Caco-2 (cell line): Measurements from ENCODE around the gene CCDC110. TPM values are rescaled to one million over a fixed set of nuclear protein-coding genes. Genes with fewer than 3 reads are reported as not detected.

Experiments used
- BruUV-seq: library from RNA; stranded (reverse); fragments of 400-500 nt; replicated peaks from 2 replicates; lab custom pipeline; 2021; lab: Mats Ljungman, UMichigan
- CTCF ChIA-PET: fragments of 300-600 bp; sonication (Branson Sonifier 250); formaldehyde crosslinking; loops from one replicate; lab custom pipeline; 2022; ENCODE audit warnings: antibody characterized with exemption; lab: Charles Lee
- POLR2A ChIA-PET: fragments of 300-600 bp; sonication (Branson Sonifier 250); formaldehyde crosslinking; loops from one replicate; lab custom pipeline; 2022; ENCODE audit warnings: antibody characterized with exemption; lab: Charles Lee
- DNase-seq, 2 experiments: peaks; one replicate each; pipeline versions ENCODE4 v3.0.0 to v3.0.0-alpha.2; 2020 to 2022
- H3K27me3 ChIP-seq: replicated peaks from 2 replicates; pipeline ENCODE4 v1.6.0; 2011; ENCODE audit warnings: low read length; ENCODE audit not compliant: control insufficient read depth, insufficient read depth
- H3K36me3 ChIP-seq: 2 replicates; pipeline ENCODE4 v1.5.1; 2011; ENCODE audit warnings: low read length; ENCODE audit not compliant: control insufficient read depth, insufficient read depth
- H3K4me1 ChIP-seq: fragments of 250-450 bp; sonication (Bioruptor Pico); 2 replicates; pipeline ENCODE4 v1.5.1; 2020; ENCODE audit warnings: mild to moderate bottlenecking
- H3K4me3 ChIP-seq: 2 replicates; pipeline ENCODE4 v1.5.1; 2011; ENCODE audit warnings: low read depth, mild to moderate bottlenecking, control low read depth, low read length
- H3K9me3 ChIP-seq: fragments of 250-450 bp; sonication (Bioruptor Pico); 2 replicates; pipeline ENCODE4 v1.5.1; 2020; ENCODE audit warnings: mild to moderate bottlenecking, moderate library complexity
- H3K27ac Mint-ChIP-seq: one replicate; pipeline ENCODE4 v1.8.0; 2022; ENCODE audit warnings: mixed read lengths; ENCODE audit not compliant: unreplicated experiment
- H3K27me3 Mint-ChIP-seq: one replicate; pipeline ENCODE4 v1.8.0; 2022; ENCODE audit warnings: mixed read lengths; ENCODE audit not compliant: insufficient read depth, unreplicated experiment
- H3K36me3 Mint-ChIP-seq: one replicate; pipeline ENCODE4 v1.8.0; 2022; ENCODE audit warnings: mild to moderate bottlenecking, mixed read lengths; ENCODE audit not compliant: insufficient read depth, unreplicated experiment
- H3K4me1 Mint-ChIP-seq: one replicate; pipeline ENCODE4 v1.8.0; 2022; ENCODE audit warnings: low read depth, mixed read lengths; ENCODE audit not compliant: unreplicated experiment
- H3K4me3 Mint-ChIP-seq: one replicate; pipeline ENCODE4 v1.8.0; 2022; ENCODE audit warnings: mild to moderate bottlenecking, moderate library complexity, mixed read lengths; ENCODE audit not compliant: unreplicated experiment
- H3K9me3 Mint-ChIP-seq: one replicate; pipeline ENCODE4 v1.8.0; 2022; ENCODE audit warnings: mixed read lengths; ENCODE audit not compliant: unreplicated experiment
- intact Hi-C: fragments of 100-400 bp; cut with micrococcal nuclease; formaldehyde crosslinking; loops from one replicate; pipeline ENCODE4 v1.10.0; 2022; ENCODE audit not compliant: unreplicated experiment
- total RNA-seq: library from RNA; stranded (reverse); gene quantifications from 2 replicates; pipeline ENCODE4 v1.2.3, GENCODE V29; 2022
- TF ChIP-seq, protein P1 (sequence below), 2 experiments: fragments of 200-600 bp in 1 of 2; IDR thresholded peaks; 1 replicate in 1 of 2; 2 replicates in 1 of 2; pipeline versions ENCODE4 v1.5.1 to v1.8.0; 2011 to 2022; ENCODE audit warnings: antibody characterized with exemption in 1 of 2, control low read depth in 1 of 2, inconsistent platforms in 1 of 2, low read depth in 1 of 2, low read length in 1 of 2, mild to moderate bottlenecking in 1 of 2, moderate library complexity in 1 of 2; ENCODE audit not compliant: insufficient read depth in 1 of 2, severe bottlenecking in 1 of 2, unreplicated experiment in 1 of 2

CCDC110 gene
- total RNA-seq, 1 experiment from 2014 or later, result not detected

DNA sequence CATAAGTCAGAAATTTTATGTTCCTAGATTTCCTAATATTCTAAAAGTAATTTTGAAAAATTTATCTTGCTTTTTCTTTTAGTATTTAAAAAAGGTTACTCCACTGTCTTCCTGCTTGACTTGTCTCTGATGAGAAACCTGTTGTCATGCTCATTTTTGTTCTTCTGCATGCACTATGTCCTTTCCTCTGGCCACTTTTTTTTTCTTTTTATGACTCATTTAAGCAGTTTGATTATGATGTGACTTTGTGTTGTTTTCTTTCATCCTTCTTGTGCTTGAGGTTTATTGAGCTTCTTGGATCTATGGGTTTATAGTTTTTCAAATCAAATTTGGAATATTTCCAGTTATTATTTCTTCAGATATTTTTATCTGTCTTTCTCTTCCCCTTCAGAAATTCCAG lies 33.7 kb downstream of the CCDC110 start:
- no peak for DNase-seq
- no peak overlapping the region for H3K4me3 ChIP-seq
- ChIA-PET CTCF (no interaction called here), POLR2A (no interaction called here)
- no TSS peak for BruUV-seq
- TF ChIP-seq, protein P1, sequence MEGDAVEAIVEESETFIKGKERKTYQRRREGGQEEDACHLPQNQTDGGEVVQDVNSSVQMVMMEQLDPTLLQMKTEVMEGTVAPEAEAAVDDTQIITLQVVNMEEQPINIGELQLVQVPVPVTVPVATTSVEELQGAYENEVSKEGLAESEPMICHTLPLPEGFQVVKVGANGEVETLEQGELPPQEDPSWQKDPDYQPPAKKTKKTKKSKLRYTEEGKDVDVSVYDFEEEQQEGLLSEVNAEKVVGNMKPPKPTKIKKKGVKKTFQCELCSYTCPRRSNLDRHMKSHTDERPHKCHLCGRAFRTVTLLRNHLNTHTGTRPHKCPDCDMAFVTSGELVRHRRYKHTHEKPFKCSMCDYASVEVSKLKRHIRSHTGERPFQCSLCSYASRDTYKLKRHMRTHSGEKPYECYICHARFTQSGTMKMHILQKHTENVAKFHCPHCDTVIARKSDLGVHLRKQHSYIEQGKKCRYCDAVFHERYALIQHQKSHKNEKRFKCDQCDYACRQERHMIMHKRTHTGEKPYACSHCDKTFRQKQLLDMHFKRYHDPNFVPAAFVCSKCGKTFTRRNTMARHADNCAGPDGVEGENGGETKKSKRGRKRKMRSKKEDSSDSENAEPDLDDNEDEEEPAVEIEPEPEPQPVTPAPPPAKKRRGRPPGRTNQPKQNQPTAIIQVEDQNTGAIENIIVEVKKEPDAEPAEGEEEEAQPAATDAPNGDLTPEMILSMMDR (IDR thresholded peaks at IDR 0.05; ENCODE audit: insufficient read depth in 1 of 2, low read depth in 1 of 2, low read length in 1 of 2, severe bottlenecking in 1 of 2, unreplicated experiment in 1 of 2), result no peak
- H3K36me3 ChIP-seq, result no peaks in the 10 kb centered on the region
- Mint-ChIP-seq H3K27me3 (peaks cover 4% of the 10 kb centered on the region), H3K9me3 (no peaks in the 10 kb centered on the region), H3K36me3 (no peaks in the 10 kb centered on the region), H3K27ac (no peak overlapping the region), H3K4me3 (no peak overlapping the region), H3K4me1 (no peaks in the 10 kb centered on the region)
- intact Hi-C loops, result no loop called here
- H3K27me3 ChIP-seq, result no peaks in the 10 kb centered on the region
- H3K4me1 ChIP-seq, result no peaks in the 10 kb centered on the region
- H3K9me3 ChIP-seq, result no peaks in the 10 kb centered on the region

- Mint-ChIP-seq H3K4me3 (no peak overlapping the region), H3K9me3 (no peaks in the 10 kb centered on the region), H3K27ac (no peak overlapping the region), H3K36me3 (no peaks in the 10 kb centered on the region), H3K27me3 (no peaks in the 10 kb centered on the region), H3K4me1 (no peaks in the 10 kb centered on the region)
- no TSS peak for BruUV-seq
- Histone ChIP-seq H3K36me3 (no peaks in the 10 kb centered on the region), H3K27me3 (no peaks in the 10 kb centered on the region), H3K4me1 (no peaks in the 10 kb centered on the region), H3K9me3 (no peaks in the 10 kb centered on the region), H3K4me3 (no peak overlapping the region)
- intact Hi-C loops, result no loop called here
- ChIA-PET POLR2A (no interaction called here), CTCF (no interaction called here)
- DNase-seq, result no peak
- TF ChIP-seq, protein P1 (IDR thresholded peaks at IDR 0.05; ENCODE audit: insufficient read depth in 1 of 2, low read depth in 1 of 2, low read length in 1 of 2, severe bottlenecking in 1 of 2, unreplicated experiment in 1 of 2), result no peak
Measured at GRCh38 chr4:185435466-185435865, 36.1 kb downstream of the CCDC110 start.

- no peak overlapping the region for H3K4me3 Mint-ChIP-seq
Measured at GRCh38 chr4:185429660-185430059, 41.9 kb downstream of the CCDC110 start.

More at GRCh38 chr4:185429660-185430059, 41.9 kb downstream of the CCDC110 start:
- intact Hi-C loops, result loop anchor here (5.0 kb wide), 1 partner anchor 168 kb away; no protein-coding TSS in a partner anchor
- TF ChIP-seq, protein P1 (IDR thresholded peaks at IDR 0.05; ENCODE audit: insufficient read depth in 1 of 2, low read depth in 1 of 2, low read length in 1 of 2, severe bottlenecking in 1 of 2, unreplicated experiment in 1 of 2), result no peak
- Mint-ChIP-seq H3K27ac (no peak overlapping the region), H3K36me3 (peaks cover 10% of the 10 kb centered on the region), H3K27me3 (no peaks in the 10 kb centered on the region), H3K9me3 (no peaks in the 10 kb centered on the region), H3K4me1 (peaks cover 6% of the 10 kb centered on the region)
- no peak for DNase-seq
- ChIA-PET POLR2A (no interaction called here), CTCF (no interaction called here)
- no peaks in the 10 kb centered on the region for H3K36me3 ChIP-seq
- H3K9me3 ChIP-seq, result no peaks in the 10 kb centered on the region
- H3K27me3 ChIP-seq, result no peaks in the 10 kb centered on the region
- no TSS peak for BruUV-seq
- no peaks in the 10 kb centered on the region for H3K4me1 ChIP-seq
- H3K4me3 ChIP-seq, result no peak overlapping the region
